NCI-H524 treated with DMSO at 0.1 percent for 48 hours (cell line): Measurements from ENCODE around the gene PHF21A.
"Not testable (repeated sequence)": the region's sequence is repeated elsewhere in the genome, so short reads cannot be mapped to it uniquely, and the experiment has no call there.

Experiments
- DNase-seq: peaks from one replicate; lab custom pipeline; 2025; lab: John Stamatoyannopoulos, UW

The PHF21A gene

DNA sequence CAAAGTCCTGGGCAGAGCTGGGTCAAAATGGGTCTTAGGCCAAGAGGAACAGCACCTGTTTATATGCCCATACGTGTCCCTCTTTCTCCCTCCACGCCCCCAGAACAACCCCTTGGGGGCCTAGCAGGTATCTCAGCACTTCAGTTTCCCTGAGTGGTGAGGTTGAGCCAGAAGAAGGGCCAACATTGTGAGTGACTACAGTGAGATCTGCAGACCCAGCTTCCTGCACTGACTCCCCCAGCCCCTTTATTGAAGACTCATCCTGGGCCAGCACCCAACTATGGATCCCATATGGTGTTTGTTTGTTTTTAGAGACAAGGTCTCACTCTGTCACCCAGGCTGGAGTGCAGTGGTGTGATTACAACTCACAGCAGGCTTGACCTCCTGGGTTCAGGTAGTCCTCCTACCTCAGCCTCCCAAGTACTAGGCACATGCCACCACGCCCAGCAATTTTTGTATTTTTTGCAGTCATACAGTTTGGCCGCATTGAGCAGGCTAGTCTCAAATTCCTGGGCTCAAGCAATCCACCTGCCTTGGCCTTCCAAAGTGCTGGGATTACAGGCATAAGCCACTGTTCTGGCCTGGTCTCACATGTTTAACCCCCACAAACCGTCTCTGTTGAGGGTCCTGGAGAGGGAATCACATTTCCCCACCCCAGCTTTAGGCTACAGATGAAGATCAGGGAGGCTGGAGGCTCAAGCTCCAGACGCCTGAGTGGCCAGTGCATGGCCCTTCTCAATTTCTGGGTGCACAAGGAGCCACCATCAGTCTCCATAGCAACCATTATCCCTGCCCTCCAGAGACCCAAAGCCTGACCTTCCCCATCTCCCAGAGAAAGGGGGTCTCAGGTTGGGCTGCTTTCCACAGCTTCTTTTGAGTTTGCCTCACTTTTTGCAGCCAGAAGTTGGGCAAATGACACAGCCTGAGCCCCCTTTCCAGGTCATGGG lies 200.4 kb downstream of the PHF21A start:
- no peak for DNase-seq

DNA sequence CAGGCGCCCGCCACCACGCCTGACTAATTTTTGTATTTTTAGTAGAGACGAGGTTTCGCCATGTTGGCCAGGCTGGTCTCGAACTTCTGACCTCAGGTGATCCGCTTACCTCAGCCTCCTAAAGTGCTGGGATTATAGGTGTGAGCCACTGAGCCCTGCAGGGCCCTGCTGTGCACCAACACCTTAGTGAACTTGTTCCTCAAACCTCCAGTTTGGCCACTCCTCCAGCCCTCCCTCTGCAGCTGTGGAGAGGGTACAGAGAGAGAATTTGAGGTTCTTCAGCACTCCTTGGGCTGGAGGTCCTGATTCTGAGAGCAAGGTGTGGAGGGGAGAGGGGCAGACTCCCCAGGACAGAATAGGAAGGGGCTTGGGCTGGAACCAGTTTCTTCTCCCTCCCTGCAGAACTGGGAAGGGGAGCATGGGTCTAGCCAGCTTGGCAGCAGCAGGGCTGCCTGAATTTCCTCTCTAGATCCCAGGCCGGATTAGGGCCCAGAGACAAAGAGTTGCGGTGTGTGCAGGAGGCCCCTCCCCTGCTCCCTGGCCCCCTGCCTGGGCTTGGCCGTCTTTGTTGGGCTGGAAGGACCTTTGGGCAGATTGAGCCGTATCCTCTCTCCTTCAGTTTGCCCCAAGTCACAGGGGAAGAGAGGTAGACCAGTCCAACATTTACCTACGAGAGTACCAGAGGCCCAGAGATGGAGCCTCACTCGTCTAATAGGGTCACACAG lies 201.3 kb downstream of the PHF21A start:
- DNase-seq = no peak

DNA sequence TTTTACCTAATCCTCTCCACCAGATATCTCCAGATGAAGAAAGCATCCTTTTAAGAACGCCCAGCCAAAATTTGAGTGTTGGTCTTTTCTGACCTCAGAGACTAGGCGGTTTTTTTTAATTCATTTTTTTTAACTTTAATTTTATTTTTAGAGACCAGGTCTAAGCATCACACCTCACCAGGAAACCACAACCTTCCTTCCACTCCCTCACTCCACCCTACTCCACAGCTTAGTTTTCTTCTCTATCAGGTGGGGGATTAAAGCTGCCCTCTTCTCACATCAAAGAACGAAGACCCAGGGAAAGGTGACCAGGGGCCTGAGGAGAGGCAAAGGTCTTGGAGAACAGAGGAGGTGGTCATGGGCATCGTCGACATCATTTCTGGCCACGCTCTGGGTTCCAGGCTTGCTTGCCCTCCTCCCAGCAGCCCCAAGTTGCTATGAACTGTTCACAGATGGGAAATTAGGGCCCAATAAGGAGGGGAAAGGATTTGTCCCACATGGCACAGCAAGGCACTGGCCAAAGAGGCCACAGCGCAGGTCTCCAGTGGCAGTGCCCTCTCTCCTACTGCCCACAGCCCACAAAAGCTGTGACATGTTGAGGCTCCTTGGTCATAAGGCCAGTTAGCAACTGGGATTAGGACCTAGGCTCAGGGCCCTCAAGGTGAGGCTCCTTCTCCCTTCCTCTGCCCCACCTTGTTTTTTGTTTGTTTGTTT lies 202.1 kb downstream of the PHF21A start:
- no peak for DNase-seq

DNA sequence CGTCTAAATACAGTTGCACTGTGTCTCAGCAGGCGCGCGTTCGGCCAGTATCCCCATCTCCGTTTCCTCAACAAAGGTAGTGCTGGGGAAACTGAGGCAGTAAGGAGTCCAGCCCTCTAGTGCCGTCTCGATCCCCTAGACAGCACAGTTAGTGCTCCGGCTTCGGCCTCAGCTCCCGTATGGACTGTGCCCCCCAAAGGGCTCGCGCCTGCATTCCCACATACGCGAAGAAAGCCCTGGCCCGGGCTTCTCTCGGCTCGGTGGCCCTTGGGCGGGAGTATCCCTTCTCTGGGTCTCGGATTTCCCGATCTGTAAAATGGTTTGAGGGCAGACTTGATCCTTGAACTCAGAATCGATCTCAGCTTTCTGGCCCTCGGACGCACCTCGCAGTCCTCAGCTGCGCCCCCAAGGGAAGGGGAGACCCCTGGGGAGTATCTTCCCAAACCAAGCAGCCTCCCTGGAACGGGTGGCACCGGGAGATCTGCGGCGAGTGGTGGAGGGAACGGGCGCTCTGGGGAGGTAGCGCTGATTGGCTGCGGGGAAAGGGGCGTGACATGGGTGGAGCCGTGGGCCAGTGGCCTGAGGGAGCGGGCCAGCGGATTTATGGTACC lies 202.8 kb downstream of the PHF21A start:
- DNase-seq = peak; percentile 28

DNA sequence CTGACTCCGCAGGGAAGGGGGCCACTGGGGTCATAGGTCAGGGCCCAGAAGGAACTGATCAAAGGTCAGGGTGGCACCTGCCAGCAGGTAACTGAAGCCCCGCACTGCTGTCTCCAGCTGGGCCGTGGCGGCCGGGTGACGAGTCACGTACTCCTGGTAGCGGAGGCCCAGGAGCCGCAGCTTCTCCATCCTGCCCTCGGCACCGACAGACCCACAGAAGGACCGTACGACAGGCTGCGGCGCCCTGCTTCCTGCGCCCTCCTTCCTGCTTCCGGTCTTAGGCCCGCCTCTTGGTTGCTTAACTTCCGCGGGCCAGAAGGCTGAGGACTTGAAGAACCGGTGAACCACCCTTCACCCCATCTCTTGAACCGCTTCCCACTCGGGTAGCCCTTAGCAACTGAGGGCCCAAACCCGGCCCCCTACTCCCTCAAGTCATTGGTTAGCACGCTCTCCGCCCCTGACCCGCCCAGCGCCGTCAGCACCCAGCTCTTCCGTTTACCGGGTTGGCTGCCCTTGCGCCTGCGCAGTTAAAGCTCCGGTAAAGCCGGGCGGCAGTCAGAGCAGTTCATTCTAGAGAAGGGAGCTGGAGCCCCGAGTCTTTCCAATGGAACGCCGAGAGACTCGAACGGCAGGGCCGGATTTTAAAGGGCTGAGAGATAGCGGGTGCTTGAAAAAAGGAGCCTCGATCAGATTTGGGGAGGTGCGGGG lies 203.5 kb downstream of the PHF21A start, which contains the start of gene PEX16:
Gene PEX16 (minus strand): TSS at position 255 of the 708 bp plus-strand sequence. CDS start 66 bp downstream, at position 189.
- peak; percentile 85 for DNase-seq

DNA sequence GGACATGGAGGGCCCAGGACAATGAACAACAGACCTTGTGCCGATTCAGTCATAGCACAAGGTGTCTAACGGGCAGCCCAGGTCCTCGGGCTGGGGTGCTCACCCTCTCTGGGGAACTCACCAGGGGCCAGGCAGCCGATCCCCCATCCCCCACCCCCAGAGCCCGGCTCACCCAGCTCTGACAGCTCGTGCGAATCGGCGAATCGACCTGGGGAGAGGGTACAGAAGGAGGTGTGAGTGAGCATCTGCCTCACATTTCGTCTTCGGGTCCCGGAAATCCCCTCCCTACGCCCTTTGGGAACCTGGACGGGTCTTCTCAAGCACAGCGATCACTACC lies 204.0 kb downstream of the PHF21A start:
- DNase-seq = no peak

DNA sequence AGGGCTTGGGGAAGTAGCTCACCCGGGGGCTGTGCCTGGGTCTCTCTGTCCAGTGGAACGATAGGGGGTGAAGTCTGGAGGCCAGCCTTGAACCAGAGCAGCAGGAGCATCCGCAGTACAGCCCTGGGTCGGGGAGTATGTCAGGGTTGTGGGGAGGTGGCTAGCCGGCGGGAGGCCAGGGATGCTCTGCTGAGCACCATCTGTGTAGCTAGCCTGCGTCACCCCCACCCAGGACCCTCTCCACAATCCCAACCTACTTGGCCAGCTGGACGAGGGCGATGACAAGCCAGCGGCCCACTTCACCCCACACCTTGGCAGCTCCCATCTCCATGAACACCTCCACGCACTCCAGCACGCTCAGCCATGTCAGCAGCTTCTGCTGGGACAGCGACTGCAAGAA lies 205.8 kb downstream of the PHF21A start:
- DNase-seq = no peak

DNA sequence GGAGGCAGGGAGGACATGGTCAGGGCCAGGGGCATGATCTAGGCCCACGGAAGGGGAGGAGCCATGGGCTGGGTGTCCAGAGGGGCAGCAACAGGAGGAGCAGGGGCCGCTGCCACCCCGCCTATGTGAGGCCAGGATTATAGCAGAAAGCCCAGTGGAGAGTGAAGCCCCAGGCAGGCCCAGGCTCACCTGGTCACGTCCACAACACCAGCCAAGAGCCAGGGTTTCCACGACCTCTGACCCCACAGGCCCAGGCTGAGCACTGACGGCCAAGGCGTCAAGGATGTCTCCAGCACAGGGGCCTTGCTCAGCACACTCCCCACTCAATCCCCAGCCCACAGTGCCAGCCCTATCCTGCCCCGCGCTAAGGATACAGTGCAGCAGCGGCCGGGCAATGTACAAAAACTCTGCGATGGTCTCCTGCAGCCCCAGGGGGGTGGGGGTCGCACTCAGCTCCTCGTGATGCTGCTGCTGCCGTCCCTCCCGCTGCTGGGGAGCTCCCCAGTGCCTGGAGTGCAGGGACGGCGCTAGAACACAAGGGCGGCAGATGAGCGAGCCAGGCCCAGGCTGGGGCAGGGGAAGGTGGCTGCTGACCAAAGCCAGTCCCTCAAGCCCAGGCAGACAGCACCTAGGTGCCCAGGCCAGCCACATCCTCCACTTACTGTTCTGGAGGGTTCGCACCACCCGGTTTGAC lies 207.2 kb downstream of the PHF21A start:
- DNase-seq = no peak

DNA sequence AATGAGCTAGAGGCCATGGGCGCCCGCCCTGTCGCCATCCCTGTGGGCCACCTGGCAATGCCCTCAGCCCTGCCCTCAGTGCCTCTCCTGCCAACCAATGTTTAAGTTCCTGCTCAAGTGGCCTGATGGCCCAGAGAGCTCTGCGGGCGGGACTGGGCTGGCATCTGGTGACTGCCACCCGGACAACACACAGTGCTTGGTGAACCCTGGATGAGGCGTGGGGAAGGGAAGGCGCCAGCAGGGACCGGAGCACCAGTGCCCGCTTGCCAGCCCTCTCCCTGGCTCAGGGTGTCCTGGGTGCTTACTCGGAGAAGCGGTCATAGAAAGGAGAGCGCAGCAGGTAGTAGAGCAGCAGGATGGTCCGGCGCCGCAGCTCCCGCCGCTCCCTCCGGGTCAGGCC lies 207.7 kb downstream of the PHF21A start:
- DNase-seq = no peak

DNA sequence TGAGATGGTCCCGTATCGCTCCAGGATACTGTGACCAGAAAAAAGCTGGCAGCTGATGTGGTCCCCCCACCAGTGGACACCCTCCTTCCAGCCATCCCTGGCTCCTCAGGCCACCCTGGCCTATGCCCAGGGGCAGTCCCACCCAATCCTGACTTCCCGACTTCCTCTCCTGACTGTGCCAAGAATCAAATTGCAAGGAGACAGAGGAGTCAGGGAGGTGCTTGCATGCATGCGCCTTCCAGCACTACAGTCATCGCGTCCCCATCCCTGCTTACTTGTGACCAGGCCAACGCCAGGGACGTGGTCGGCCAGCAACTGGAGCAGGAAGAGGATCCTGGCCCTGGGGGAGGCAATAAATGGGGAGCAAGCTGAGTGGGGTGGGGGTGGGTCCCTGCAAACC lies 210.6 kb downstream of the PHF21A start:
- DNase-seq = no peak

DNA sequence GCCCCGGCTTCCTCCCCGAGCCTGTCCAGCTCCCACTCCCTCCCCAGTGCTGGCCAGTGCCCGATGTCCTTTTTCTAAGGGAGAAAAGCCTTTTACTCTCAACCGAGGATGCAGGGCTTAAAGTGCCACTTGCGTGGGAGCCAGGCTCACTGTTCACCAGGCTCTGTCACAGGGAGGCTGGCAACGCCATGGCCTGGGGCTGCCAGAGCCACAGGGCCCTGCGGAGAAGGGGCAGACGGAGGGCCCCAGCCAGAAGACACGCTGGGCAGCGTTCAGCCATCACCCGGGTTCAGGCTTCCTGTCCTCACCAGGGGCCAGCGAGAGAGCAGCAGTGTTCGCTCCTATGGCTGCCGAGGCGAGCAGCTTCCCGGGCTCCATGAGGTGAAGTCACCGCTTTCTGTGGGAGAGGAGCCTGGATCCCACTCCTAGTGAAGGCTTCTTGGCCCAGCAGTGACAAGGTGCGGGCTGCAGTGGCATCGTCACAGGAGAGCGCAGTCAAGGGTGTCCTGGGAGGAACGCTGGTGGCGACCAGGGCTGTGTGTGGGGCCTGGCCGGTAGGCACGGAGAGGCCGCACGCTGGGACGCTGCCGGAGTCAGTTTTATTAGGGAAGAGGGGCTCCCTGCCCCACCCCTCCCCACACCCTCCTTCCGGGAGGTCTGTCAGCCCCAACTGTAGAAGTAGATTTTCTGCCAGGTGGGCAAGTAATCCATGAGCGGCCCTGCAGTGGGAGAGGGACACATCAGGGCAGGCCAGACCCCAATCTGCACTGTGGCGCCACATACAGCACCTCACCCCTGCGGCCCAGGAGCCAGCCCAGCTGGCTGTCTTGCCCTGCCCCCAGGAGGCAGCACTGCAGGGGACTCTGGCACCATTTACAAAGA lies 211.4 kb downstream of the PHF21A start:
- no peak for DNase-seq

DNA sequence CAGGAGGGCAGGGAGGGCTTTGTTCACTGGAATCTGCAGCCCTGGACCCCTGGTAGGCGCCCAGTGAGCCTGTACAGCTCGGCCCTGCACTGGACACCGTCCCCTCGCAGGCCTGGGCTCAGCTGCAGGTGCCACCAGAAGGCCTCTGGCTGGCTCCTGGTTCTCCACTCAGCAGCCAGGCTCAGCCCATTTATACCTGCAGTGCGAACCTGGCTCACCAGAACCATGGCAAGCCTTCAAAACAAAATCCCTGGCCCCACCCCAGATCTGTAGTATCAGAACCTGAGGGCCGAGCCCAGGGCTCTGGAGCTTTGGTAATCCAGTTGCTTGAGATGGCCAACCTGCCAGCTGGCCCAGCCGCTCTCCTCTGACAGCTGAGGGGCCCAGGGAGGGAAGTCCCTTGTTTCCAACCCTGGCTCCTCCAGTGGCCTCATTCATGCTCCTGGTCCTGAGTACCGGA lies 213.3 kb downstream of the PHF21A start:
- DNase-seq = no peak

DNA sequence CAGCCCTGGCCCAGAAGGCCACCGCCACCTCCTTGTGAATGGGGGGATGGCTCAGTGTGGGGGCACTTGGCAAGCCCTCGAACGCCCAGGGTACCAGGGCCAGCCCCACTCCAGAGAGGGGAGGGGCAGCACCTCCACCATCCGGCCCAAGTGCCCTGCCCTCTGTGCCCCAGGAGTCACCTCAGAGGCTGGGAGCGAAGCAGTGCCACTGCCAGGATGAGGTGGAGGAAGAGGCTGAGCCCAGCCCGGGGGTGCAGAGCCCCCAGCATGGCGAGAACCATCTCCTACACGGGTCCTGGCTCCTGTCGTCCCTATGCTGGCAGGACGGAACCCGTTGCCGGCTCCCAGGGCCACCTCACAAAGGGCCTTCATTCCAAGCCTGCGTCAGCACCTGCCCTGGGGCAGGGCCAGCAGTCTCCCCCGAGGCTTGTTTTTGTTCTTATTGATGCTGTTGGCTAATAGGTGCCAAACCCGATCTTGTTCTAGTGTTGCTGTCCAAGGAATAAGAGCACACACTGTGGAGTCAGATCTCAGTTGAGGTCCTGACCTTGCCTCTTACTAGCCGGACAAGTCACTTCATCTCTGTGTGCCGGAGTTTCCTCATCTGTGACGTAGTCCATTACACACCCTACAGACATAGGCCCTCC lies 214.2 kb downstream of the PHF21A start, which contains the start of gene FREY1:
Gene FREY1 (minus strand): TSS at position 307 of the 647 bp plus-strand sequence. CDS start 26 bp downstream, at position 281.
- DNase-seq = no peak

DNA sequence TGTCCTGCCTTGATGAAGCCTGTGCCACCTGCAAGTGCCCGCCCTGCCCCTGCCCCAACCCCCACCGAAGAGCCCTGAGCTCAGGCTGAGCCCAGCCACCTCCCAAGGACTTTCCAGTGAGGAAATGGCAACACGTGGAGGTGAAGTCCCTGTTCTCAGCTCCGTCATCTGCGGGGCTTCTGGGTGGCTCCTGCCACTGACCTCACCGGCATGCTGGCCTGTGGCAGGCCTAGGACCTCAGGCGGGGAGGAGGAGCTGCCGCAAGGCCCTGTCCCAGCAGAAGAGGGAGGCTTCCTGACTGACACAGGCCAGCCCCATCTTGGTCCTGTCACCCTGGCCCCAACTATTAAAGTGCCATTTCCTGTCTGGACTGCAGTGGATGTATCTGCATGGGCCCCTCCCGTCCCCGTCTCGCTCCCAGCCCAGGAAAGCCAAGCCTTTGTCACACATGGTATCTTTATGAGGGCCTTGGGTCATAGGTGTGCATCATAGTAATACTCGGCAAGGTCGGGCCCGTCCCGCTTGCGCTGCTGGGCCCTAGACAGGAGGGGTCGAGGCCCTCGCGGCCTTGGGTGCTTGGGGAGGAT lies 215.1 kb downstream of the PHF21A start:
- DNase-seq = no peak

DNA sequence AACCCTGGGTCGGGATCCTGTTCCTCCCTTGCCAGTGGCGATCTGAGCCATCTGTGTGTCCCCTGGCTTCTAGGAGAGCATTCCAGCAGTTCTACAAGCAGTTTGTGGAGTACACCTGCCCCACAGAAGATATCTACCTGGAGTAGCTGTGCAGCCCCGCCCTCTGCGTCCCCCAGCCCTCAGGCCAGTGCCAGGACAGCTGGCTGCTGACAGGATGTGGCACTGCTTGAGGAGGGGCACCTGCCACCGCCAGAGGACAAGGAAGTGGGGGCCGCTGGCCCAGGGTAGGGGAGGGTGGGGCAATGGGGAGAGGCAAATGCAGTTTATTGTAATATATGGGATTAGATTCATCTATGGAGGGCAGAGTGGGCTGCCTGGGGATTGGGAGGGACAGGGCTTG lies 215.7 kb downstream of the PHF21A start:
- not testable (repeated sequence) for DNase-seq

DNA sequence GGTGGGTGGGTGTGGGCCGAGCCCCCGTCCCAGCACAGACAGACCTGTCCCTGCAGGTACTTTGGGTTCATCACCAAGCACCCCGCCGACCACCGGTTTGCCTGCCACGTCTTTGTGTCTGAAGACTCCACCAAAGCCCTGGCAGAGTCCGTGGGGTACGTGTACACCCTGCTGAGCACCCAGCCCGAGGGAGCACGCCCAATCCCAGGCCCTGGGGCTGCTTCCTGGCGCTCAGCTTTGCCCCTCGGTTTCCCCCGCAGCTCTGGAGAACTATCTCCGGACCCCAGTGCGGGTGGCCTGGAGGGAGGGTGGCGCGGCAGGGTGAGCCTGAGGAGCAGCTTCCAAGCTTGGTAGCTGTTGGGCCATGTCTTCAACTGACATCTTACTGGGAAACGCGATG lies 216.2 kb downstream of the PHF21A start:
- DNase-seq = no peak

DNA sequence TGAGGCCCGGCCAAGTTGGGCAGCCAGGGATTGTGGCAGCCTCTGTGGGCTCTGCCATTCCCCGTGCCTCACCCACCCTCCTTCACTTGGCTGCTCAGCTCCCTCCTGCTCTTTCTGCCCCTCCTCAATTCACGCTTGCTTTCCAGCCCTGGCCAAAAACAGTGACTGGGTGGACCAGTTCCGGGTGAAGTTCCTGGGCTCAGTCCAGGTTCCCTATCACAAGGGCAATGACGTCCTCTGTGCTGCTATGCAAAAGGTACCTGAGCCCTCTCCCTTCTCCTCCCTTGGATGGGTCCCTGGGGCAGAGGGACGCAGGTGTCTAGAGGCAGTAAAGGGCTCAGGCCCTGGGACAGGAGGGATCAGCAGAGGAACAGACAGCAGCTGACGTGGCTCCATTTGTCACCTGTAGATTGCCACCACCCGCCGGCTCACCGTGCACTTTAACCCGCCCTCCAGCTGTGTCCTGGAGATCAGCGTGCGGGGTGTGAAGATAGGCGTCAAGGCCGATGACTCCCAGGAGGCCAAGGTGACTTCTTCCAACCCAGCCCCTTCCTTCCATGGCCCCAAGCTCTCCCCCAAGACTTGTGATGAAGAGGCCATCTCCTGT lies 216.8 kb downstream of the PHF21A start:
- DNase-seq = no peak
